Measurements from ENCODE around the gene PID1. TPM values are rescaled to one million over a fixed set of nuclear protein-coding genes. Genes with fewer than 3 reads are reported as not detected.
A peak's percentile ranks its signal among the peaks of the same experiment; 100 is the strongest.

PID1 gene
- total RNA-seq, 1 donor from 2014 or later = 15.4 TPM

- no peak for DNase-seq
Observed at GRCh38 chr2:229001196-229001595, 269.9 kb downstream of the PID1 start.

- no peak for DNase-seq
Observed at GRCh38 chr2:228999326-228999725, 271.8 kb downstream of the PID1 start.

- DNase-seq = no peak
Observed at GRCh38 chr2:228988786-228989185, 282.3 kb downstream of the PID1 start.

- DNase-seq = peak; percentile 4
Observed at GRCh38 chr2:228987441-228988155, 283.5 kb downstream of the PID1 start.

- no peak for DNase-seq
Observed at GRCh38 chr2:228986961-228987360, 284.1 kb downstream of the PID1 start.

GRCh38 chr2:228983700-228984099, 287.4 kb downstream of the PID1 start:
- DNase-seq = no peak

- DNase-seq = no peak
Observed at GRCh38 chr2:228974169-228974568, 296.9 kb downstream of the PID1 start.

Small RNA genes lying within 50 kb of the gene (small RNA-seq; reads per million reads assigned to genes)
- gene RN7SKP283 (ENCODE audit: low replicate concordance) = not detected
